ENCODE results near the gene PER3. TPM values are rescaled to one million over a fixed set of nuclear protein-coding genes. Genes with fewer than 3 reads are reported as not detected.

Gene PER3
- total and polyA plus RNA-seq, 2 of the 4 experiments (the other 2 are of a cell fraction): 3.4 to 4.2 TPM

DNA sequence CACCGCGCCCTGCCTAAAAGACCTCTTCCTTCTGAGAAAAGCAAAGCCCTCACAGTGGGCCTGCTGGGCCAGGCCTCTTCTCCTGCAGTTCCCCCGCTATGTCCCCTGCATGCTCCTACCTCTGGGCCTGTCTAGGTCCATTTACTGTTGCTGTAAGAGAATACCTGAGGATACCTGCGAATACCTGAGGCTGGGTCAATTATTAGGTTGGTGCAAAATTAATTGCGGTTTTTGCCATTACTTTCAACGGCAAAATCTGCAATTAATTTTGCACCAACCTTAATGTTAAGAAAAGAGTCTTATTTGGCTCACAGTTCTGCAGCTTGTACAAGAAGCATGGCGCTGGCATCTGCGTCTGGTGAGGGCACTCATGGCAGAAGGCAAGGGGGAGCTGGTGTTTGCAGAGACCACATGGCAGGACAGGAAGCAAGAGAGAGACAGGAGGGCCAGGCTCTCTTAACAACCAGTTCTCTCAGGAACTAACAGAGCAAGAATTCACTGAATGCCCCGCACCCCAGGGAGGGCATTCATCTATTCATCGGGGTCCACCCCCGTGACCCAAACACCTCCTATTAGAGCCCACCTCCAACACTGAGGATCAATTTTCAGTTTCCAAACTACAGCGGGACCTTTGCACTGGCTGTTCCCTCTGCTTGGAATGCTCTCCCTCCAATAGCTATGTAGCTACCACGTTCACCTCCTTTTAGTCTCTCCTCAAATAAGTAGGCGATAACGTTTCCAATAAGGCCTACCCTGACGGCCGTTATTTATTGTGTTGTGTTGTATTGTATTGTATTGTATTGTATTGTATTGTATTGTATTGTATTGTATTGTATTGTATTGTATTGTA is 78.3 kb downstream of the PER3 start:
- Histone ChIP-seq H3K27me3 (ENCODE audit: control insufficient read depth, insufficient read depth, low read length) (no peaks in the 10 kb centered on the region; the same call in none of the 2 replicates), H2AK9ac (replicated peaks; ENCODE audit: low read depth, low read length, poor library complexity) (no peak overlapping the region), H4K91ac (ENCODE audit: insufficient read depth, low read depth, low read length) (no peak overlapping the region), H3K79me1 (ENCODE audit: low read depth in 1 of 2, low read length in 2 of 2) (no peaks in the 10 kb centered on the region), H3K56ac (ENCODE audit: extremely low read depth, insufficient read depth, low read length) (no peak overlapping the region), H2BK15ac (ENCODE audit: low read depth, low read length) (no peak overlapping the region), H3K36me3 (ENCODE audit: control insufficient read depth, insufficient read depth, low read length) (no peaks in the 10 kb centered on the region), H2BK120ac (ENCODE audit: low read depth, low read length) (no peak overlapping the region), H2AFZ (replicated peaks; ENCODE audit: low read length, poor library complexity) (no peak overlapping the region), H3K9ac (ENCODE audit: low read depth, low read length) (no peak overlapping the region), H4K8ac (ENCODE audit: low read depth in 2 of 2, low read length in 2 of 2) (no peak overlapping the region), H3K18ac (ENCODE audit: low read depth, low read length) (no peak overlapping the region), H3K27ac (ENCODE audit: insufficient read depth, low read length) (no peak overlapping the region), H3K4me1 (ENCODE audit: control insufficient read depth, insufficient read depth, low read length) (no peaks in the 10 kb centered on the region), H3K4me2 (ENCODE audit: low read depth, low read length) (no peak overlapping the region), H2AK5ac (ENCODE audit: low read depth, low read length) (no peak overlapping the region), H2BK20ac (ENCODE audit: low read depth, low read length) (no peak overlapping the region), H3K4ac (ENCODE audit: low read depth, low read length) (no peak overlapping the region), H4K5ac (ENCODE audit: low read depth, low read length) (no peak overlapping the region), H2BK5ac (ENCODE audit: low read depth, low read length, poor library complexity, severe bottlenecking) (no peak overlapping the region), H3K9me1 (ENCODE audit: insufficient read depth, low read length) (no peaks in the 10 kb centered on the region), H3K23ac (ENCODE audit: low read depth, low read length) (no peak overlapping the region), H3K14ac (replicated peaks; ENCODE audit: low read depth, low read length) (no peak overlapping the region), H3K9me3 (ENCODE audit: control insufficient read depth, insufficient read depth, low read length) (peaks cover 4% of the 10 kb centered on the region), H4K20me1 (ENCODE audit: insufficient read depth, low read length) (no peaks in the 10 kb centered on the region), H3K4me3 (ENCODE audit: insufficient read depth, low read depth, low read length) (no peak overlapping the region)
- ChIA-PET CTCF (interaction anchor here (0.6 kb wide), 1 partner anchor 1308 kb away, joined by 3 read pairs; no protein-coding TSS in a partner anchor), POLR2A (ENCODE audit: unreplicated experiment) (no interaction called here)
- TF ChIP-seq BHLHE40 (IDR thresholded peaks at IDR 0.05; ENCODE audit: low read depth, low read length) (no peak), POLR2A (IDR thresholded peaks at IDR 0.05; ENCODE audit: low read depth, low read length) (no peak), SMC3 (IDR thresholded peaks at IDR 0.05; ENCODE audit: low read depth, low read length) (no peak), MAZ (IDR thresholded peaks at IDR 0.05; ENCODE audit: borderline replicate concordance, low read depth, low read length) (no peak), RCOR1 (IDR thresholded peaks at IDR 0.05; ENCODE audit: insufficient replicate concordance, low read length) (no peak), MAFK (IDR thresholded peaks at IDR 0.05; ENCODE audit: low read depth, low read length) (no peak), NFE2L2 (IDR thresholded peaks at IDR 0.05; ENCODE audit: low read depth, low read length) (no peak), CHD1 (IDR thresholded peaks at IDR 0.05; ENCODE audit: low read depth, low read length) (no peak), RAD21 (IDR thresholded peaks at IDR 0.05; ENCODE audit: low read length) (no peak)
- TF ChIP-seq, protein P1, sequence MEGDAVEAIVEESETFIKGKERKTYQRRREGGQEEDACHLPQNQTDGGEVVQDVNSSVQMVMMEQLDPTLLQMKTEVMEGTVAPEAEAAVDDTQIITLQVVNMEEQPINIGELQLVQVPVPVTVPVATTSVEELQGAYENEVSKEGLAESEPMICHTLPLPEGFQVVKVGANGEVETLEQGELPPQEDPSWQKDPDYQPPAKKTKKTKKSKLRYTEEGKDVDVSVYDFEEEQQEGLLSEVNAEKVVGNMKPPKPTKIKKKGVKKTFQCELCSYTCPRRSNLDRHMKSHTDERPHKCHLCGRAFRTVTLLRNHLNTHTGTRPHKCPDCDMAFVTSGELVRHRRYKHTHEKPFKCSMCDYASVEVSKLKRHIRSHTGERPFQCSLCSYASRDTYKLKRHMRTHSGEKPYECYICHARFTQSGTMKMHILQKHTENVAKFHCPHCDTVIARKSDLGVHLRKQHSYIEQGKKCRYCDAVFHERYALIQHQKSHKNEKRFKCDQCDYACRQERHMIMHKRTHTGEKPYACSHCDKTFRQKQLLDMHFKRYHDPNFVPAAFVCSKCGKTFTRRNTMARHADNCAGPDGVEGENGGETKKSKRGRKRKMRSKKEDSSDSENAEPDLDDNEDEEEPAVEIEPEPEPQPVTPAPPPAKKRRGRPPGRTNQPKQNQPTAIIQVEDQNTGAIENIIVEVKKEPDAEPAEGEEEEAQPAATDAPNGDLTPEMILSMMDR (conservative IDR thresholded peaks at IDR 0.05; ENCODE audit: low read depth, low read length): no peak
- intact Hi-C loops (cut with micrococcal nuclease): no loop called here
- DNase-seq (no peak), ATAC-seq (ENCODE audit: low read depth) (no peak)
- dilution Hi-C loops (cut with HindIII; ENCODE audit: low sequenced_read_pairs, unreplicated experiment): no loop called here
- 87% methylated on average over 7 of the region's 17 CpGs; no CpG with 5 or more reads in 1 of the 2 experiments for whole genome bisulfite sequencing, 2 experiments (ENCODE audit: extremely low coverage in 2 of 2, insufficient read length in 1 of 2)
- in situ Hi-C loops (cut with MboI; ENCODE audit: low sequenced_read_pairs): no loop called here
- no TSS peak for BruUV-seq (replicated peaks)
